NT2/D1 (cell line): ENCODE results near the gene KCNJ10.

Experiments
- SUZ12 ChIP-seq: IDR thresholded peaks from 2 replicates; pipeline ENCODE4 v1.6.1; 2011; ENCODE audit not compliant: insufficient read length, insufficient read depth; ENCODE audit errors: extremely low read depth
- YY1 ChIP-seq: IDR thresholded peaks from 2 replicates; pipeline ENCODE4 v1.6.1; 2011; ENCODE audit not compliant: insufficient read length, insufficient read depth
- ZNF274 ChIP-seq: IDR thresholded peaks from 2 replicates; pipeline ENCODE4 v1.6.1; 2011; ENCODE audit warnings: mild to moderate bottlenecking, low read depth, low read length

- TF ChIP-seq ZNF274: no peak
- TF ChIP-seq SUZ12: no peak
- TF ChIP-seq YY1: no peak
Measured at GRCh38 chr1:160107512-160107911, 37.6 kb upstream of the KCNJ10 start.
